HG03060 (cell line): ENCODE measurements around the gene NAGLU.

Experiments
- ATAC-seq: cut with Tn5 transposase; IDR thresholded peaks from one replicate; pipeline ENCODE4 v1.9.1; 2021; ENCODE audit warnings: low read depth, moderate number of reproducible peaks; ENCODE audit not compliant: unreplicated experiment

The NAGLU gene

DNA sequence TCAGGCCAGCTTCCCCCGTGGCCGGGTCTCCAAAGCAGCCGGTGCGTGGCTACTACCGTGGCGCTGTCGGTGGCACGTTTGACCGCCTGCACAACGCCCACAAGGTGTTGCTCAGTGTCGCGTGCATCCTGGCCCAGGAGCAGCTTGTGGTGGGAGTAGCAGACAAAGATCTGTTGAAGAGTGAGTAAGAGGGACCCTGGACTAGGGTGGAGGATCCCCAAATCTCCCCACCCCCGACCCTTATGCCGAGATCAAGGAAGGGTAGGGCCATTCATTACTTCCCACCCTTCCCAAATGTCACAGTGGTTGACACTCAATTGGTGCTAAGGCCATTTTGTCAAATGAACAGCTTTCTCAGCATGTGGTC, 27.1 kb downstream of the NAGLU start:
- no peak for ATAC-seq

DNA sequence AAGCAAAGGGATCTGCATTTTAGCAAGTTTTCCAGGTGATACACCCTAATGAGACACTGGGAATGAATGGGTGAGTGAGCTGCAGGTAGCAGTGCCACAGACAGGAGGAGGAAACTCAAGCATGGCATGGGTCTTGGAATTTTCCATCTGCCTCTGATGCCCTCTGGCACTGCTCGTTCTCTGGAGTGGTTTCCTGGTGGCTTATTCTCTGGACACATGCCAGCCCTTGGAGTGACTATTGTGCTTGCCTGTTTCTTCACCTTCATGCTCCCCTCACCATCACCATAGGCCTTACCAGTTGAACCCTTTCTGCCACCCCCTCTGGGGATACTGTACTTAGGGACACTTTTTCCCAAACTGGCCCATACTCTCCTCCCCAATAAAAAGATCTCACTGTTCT, 27.5 kb downstream of the NAGLU start:
- no peak for ATAC-seq

DNA sequence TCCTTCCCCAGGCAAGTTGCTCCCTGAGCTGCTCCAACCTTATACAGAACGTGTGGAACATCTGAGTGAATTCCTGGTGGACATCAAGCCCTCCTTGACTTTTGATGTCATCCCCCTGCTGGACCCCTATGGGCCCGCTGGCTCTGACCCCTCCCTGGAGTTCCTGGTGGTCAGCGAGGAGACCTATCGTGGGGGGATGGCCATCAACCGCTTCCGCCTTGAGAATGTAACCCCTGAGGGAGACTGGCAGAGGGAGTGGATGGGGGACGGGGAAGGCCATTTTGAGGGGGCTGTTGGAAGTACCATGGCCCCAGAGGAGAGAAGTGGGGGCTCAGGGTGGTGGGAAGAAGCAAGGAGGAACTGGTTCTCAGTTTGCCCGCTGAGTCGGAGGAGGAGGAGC, 27.9 kb downstream of the NAGLU start:
- no peak for ATAC-seq

DNA sequence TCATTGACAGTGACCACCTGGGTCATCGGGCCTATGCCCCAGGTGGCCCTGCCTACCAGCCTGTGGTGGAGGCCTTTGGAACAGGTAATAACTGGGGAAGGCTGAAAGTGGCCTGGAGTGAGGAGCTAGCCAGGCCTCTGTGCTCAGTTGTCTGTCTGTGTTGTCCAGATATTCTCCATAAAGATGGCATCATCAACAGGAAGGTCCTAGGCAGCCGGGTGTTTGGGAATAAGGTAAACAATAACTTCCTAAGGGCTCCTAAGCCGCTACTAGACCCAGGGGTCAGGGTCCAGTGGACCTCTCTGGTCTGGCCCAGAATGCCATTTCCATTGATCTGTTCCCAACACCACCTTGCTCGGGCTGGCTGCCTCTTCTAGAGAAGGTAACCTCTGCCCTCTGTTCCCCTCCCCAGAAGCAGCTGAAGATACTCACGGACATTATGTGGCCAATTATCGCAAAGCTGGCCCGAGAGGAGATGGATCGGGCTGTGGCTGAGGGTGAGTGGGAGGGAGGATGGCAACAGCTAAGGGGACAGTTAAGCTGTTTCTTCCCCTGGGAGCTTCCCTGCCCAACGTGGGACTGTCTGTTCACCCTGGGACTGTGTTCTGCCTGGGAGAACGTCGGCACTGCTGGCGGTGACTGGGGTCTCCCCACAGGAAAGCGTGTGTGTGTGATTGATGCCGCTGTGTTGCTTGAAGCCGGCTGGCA, 28.9 kb downstream of the NAGLU start:
- ATAC-seq, result no peak

DNA sequence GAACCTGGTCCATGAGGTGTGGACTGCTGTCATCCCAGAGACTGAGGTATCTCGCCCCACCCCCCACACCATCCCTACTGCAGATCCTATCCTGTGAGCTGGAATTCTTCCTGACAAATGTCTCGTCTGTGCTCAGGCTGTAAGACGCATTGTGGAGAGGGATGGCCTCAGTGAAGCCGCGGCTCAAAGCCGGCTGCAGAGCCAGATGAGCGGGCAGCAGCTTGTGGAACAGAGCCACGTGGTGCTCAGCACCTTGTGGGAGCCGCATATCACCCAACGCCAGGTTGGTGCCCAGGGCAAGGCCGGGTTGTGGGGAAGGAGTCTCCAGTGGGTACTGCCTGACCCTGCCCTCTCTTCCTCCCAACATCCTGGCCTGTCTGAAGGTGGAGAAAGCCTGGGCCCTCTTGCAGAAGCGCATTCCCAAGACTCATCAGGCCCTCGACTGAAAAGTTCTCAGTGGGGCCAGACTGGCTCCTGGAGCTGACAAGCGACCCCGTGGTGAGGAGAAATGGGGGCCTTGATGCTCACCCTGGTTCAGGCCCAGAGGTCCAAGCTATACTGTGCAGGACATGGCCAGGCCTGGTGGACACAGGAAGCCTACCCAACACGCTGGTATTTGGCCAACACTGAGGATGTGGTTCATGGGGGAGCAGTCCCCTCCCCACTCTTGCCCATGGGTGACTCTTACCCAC, 29.6 kb downstream of the NAGLU start:
- no peak for ATAC-seq

DNA sequence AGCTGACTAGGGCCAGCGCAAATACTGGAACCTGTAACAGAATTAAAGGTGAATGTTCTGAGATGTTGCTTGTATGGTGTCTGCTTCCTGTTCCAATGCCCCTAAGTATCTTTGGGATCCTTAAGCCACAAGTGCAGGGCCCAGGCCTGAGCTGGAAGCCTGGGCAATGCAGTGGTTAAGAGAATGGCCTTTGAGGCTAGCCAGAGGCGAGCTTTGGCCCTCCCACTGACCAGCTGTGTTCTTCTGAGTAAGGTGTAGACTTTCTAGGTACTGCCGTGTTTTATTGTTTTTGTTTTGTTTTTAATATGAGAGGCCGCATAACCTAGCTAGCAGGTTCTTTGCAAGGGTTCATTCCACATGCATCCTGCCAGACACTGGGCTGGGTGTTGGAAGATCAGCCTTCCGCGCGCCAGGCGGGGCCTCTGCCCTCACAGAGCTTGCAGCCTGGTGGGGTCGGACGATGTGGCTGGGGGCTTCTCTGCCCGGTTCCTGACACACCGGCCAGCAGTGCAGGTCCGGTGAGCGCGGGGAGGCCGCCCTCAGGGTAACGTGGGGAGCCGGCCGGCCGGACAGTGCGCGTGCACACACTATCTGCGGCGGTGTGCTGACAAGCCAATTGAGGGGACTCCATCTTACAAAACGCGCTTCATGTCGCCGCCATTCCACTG, 30.3 kb downstream of the NAGLU start:
- no peak for ATAC-seq

DNA sequence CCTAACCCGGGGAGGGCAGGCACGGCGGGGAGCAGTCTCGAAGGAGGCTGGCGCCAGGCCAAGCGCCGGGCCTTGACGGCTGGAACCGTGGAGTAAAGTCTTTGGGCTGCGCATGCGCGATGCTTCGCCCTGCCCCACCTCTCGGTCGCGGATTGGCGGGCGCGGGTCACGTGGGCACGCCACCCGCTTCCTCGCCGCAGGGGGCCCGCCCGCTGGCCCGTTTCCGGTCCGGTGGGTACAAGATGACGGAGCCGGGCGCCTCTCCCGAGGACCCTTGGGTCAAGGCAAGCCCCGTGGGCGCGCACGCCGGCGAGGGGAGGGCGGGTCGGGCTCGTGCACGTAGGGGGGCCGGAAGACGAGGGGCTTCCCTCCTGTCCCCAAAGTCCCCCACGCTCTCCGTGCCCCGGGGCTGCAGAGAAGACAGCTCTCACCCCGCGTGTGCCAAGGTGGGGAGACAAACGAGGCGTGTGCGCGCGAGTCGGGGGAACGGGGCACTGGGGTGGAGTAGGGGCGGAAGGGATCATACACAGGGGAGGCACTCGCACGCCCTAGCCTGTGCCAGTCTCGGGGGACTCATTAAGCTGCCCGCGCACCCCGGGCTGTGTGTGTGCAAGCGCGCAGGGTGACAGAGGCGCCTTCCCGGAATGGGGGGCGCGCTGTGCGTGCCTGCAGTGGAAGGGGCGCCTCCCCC, 31.0 kb downstream of the NAGLU start, which contains the start of gene MLX:
Gene MLX, plus strand, starts transcription at position 218 of the 691 bp plus-strand sequence. Its CDS starts 25 bp downstream, at position 243.
- no peak for ATAC-seq

DNA sequence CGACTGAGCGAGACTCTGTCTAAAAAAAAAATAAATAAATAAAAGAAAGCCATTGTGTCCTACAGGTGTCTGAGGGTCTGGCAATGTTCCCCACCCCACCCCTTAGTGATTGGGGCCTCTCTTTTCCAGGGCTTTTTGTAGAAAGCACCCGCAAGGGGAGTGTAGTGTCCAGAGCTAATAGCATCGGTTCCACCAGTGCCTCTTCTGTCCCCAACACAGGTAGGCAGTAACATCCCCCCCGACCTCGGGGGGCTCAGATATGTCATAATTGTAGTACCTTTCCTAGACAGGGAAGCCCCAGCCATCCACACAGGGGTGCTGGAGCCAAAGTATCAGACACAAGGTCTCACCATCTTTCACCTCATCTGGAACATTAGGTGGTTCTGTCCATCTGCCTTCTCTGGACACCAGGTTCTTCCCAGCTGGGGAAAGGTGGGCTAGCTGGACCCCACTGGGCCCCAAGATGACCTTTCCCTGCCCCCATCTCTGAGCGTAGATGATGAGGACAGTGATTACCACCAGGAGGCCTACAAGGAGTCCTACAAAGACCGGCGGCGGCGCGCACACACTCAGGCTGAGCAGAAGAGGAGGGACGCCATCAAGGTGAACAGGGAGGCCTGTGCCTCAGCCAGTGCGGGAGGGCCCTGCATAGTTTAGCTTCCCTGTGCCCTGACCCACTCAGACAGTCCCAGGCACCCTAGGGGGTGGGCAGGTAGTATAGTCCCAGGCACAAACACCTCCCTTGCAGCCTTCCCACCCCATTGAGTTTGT, 32.5 kb downstream of the NAGLU start:
- no peak for ATAC-seq

DNA sequence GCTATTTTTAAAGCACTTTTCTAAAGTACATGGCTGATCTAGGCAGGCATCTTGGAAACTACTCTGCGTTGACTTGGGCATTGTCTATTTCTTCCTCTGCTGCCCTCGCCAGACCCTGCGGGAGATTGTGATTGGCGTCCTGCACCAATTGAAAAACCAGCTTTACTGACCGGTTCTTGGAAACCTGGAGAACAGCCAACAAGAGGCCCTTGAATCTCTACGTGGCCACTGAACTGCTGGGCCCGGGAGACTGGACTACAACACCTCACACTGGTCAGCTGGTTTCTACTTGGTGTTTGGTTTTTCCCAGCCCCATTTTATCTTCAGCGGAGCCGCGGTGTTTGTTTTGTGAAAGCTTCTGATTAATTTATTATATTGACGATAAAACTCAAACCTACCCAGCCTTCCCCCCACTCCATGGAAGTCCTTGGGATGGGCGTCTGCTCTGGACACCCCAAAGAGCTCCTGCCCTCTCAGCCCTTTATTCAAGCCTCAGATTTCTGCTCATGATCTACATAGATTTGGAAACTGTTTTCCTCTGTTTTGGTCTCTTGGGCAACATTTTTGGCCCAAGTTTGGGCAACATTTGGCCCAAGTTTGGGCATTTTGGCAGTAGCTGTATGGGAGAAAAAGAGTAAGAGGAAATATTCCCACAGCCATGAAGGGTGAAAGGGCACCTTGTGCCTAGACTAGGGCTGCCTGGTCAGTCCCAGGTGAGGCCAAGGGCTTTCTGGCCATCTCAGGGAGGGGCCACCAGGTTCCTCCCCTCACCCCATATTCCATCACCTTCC, 35.6 kb downstream of the NAGLU start:
- no peak for ATAC-seq

DNA sequence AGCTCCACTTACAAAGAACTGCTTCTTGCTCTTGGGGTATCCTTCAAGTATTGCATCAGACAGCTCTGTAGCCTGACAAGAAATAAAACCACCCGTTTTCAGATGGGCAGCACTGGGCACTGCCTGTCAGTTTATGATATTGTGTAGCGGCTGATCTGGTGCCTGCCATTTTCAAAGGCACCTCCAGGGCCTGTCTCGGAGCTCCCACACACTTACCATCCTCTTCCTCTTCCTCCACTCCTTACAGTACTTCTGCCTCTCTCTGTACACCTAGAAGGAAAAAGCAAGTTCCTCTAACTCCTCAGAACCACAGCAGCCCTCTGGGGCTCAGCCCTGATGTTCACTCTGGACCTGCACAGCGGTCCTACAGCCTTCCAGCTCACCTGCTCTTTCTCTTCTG, 37.1 kb downstream of the NAGLU start:
- no peak for ATAC-seq

DNA sequence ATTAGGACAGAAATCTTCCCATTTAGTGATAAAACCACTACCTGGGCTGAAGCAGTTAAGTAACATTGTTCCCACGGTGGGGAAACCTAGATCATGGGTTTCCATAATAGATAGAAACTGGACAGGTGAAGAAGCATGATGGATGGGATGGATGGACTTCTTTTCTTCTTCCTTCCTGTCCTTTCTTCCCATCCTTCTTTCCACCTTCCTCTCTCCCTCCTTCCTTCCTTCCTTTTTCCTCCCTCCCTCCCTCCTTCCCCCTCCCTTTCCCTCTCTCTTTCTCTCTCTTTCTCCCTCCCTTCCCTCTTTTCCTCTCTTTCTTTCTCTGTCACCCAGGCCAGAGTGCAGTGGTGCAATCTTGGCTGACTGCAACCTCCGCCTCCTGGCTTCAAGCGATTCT, 38.4 kb downstream of the NAGLU start:
- no peak for ATAC-seq

DNA sequence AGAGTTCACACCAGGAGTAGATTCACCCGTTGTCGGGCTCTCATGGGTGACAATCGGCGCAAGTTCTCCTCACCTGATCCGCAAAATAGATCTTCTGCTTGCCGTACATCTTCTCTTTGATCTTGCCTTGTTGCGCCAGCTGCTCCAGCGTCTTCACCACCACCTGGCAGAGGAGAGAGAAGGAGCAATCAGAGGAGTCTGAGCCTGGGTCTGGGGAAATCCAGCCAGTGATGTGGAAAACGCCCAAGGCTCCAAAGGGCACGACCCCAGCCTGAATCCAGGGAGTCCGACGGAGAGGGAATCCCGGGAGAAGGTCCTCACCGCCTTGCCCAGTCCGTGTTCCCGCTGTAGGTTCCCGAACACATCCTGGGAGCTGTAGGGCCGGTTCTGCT, 41.1 kb downstream of the NAGLU start:
- no peak for ATAC-seq

DNA sequence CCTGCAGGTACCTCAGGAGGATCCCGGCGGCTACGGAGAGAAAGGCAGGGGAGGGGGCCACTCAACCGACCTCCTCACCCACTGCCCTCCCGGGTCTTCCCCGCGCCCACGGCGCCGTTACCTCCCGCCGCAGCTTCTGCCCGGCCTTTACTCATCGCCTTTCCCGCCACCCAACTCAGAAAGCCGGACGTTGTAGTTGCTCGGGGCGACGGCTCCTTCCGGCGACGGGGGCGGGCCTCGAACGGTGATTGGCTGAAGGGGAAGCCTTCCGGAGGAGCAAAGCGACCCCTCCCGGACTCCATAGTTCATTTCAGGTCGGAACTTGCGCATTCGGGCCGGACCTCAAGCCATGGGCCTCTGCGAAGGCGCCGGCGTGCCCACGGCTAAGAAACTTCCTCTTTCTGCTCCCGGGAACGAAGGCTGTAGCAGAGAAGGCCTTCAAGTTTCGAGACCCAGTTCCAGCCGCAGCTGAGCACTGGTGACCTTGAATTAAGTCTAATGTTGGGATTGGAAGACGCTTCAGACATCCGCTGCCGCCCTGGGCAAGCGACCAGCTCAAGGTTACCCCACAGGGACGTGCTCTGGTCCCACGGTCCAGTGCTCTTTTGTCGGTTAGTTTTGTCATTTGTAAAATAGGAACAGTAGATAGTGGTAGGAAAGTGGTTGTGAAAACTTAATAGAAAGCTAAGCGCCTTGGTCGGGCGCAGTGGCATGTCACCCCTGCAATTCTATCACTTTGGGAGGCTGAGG, 41.7 kb downstream of the NAGLU start, which contains the start of gene PSMC3IP:
Gene PSMC3IP, minus strand, starts transcription at position 198 of the 750 bp plus-strand sequence. Its CDS starts 43 bp downstream, at position 155.
- ATAC-seq, result no peak

DNA sequence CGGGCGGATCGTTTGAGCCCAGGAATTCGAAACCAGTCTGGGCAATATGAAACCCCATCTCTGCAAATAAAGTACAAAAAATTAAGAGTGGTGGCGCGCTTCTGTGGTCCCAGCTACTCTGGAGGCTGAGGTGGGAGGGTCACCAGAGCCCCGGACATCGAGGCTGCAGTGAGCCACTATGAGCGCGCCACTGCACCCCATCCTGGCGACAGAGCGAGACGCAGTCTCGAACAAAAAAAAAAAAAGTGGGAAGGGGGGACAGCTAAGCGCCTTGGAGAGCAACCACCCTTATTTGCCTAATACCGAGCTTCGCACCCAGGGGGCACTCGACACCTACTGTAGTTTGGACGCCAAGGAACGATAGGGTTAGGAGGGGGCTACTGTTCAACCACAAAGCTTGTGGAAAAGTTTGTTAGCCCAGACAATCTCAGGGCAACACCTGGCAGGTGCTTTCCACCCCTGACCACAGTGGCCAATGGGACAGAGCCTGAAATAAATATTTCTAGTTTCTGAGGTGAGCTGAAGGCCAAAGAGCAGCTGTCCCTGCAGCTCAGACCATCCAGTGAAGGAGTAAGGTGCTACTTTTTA, 42.3 kb downstream of the NAGLU start:
- ATAC-seq, result no peak

DNA sequence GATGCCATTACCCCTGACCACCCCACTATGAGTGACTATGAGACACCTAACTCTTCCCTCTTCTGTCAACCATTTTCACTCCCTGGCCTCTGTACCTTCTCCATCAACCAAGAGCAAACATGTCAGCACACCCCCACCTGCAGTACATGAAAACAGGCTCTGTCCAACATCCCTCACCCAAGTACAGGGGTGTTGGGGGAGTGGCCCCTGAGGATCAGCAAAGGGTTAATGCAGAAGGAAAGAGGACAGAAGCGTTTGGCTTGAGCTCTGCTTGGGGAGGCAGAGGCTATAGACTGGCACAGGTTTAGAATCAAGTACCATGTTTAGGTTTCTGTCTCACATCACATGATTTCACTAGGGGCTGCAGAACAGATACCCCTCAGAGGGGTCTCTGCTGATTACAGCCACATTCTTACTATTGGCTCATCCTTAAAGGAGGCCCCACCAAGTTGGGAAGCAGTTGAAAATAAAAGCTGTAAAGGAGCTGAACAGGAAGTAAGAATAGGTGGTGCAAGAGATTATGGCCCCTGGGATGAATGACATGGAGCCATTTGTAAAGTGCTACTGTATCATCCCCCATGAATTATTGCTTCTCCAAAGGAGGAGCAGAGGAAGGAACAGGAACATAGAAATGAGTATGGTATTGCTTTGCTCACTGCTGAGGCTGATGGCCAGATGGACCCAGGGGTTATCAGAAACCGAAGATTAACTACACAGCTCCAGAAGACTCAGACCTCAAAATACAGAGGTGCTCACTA, 43.9 kb downstream of the NAGLU start:
- no peak for ATAC-seq

DNA sequence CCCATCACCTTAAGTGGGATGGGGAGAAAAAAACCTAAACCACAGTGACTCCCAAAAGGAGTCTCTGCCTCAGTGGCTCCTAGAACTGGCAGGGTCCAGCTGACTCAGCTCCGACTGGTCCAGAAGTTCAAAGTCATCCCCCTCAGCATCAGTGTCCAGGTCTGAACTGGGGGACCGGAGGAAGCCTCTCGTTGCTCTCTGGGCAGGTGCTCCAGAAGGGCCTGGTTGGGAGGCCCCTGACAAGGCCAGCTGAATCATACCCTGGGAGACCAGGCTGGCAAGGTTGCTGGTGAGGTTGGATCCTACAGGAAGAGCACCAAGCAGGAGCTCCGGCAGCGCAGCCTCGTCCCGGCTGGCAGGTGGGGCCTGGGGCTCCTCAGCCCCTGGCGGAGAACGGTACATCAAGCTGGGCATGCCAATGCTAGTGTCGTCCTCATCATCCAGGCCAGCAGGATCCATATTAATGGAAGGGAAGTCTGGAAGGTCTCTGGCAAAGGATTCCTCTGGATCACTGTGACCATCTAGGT, 45.8 kb downstream of the NAGLU start:
- no peak for ATAC-seq

DNA sequence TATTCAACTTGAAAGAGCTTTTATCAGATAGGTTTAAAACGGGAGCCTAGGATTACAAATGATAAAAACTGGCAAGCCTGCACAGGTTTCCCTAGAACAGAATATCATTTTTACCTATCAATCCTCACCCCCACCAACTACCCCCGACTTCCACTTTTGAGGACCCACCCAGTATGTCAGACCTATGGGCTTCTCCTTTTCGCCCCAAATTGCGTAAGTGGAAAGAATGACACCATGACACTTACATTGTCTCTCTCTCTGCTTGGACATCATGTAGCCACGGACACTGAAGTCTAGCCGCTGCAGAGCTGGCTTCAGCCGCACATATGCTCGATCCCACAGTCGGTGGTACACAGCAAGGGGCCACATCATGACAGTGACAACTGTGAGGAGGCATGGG, 48.8 kb downstream of the NAGLU start:
- no peak for ATAC-seq

DNA sequence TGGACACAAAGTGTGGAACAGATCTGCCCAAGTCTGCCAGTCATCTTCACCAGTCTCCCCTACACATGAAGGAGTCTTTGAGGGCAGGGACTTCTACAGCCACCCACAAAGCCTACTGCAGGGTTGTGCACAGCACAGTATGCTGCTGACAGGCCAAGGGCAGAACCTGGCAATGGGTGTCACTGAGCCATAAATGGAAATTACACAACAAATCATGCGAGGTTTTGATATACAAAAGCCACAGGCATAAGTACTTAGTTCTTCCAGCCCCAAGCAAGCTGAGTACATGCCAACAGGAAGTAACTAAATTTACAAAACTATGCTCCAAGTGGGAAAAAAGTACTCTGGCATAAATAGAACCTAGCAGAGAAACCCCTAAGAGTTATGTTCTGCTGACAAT, 49.3 kb downstream of the NAGLU start:
- no peak for ATAC-seq
